Transverse colon (tissue), 4 donors: ENCODE data around the gene SPNS3. TPM values are rescaled to one million over a fixed set of nuclear protein-coding genes. Genes with fewer than 3 reads are reported as not detected.

Source experiments
- DNase-seq: peaks from one replicate; pipeline ENCODE4 v3.0.0-alpha.2; 2019
- H3K27ac ChIP-seq, 4 donors: fragments of 200-600 bp; sonication (generic); 2 replicates each; pipeline ENCODE4 v1.5.1; 2016 to 2018; ENCODE audit warnings: inconsistent platforms in 4 of 4
- H3K27me3 ChIP-seq: fragments of 200-600 bp; sonication (generic); 2 replicates; pipeline ENCODE4 v1.5.1; 2017; ENCODE audit warnings: inconsistent platforms
- H3K36me3 ChIP-seq, 4 donors: fragments of 200-600 bp; sonication (generic); 2 replicates each; pipeline ENCODE4 v1.5.1; 2017 to 2019; ENCODE audit warnings: inconsistent platforms in 4 of 4
- H3K4me1 ChIP-seq, 4 donors: fragments of 200-600 bp; sonication (generic); 2 replicates each; pipeline ENCODE4 v1.5.1; 2017 to 2020; ENCODE audit warnings: inconsistent platforms in 4 of 4
- H3K4me3 ChIP-seq, 4 donors: fragments of 200-600 bp; sonication (generic); 1 replicate in 1 of 4; 2 replicates in 3 of 4; pipeline versions ENCODE4 v1.5.1 to v1.6.1; 2017 to 2019; ENCODE audit warnings: inconsistent platforms in 4 of 4
- H3K9me3 ChIP-seq, 2 donors: fragments of 200-600 bp; sonication (generic); 2 replicates each; pipeline ENCODE4 v1.5.1; 2017 to 2019; ENCODE audit warnings: inconsistent platforms in 2 of 2
- CTCF ChIP-seq, 5 experiments: fragments of 200-600 bp in 3 of 5; fragments of 450-650 bp in 2 of 5; sonication (generic) in 3 of 5; IDR thresholded peaks; 1 replicate in 2 of 5; 2 replicates in 3 of 5; pipeline ENCODE4 v1.5.1; 2016 to 2017; ENCODE audit warnings: antibody characterized with exemption in 5 of 5, inconsistent platforms in 3 of 5, mild to moderate bottlenecking in 2 of 5, moderate library complexity in 1 of 5
- EP300 ChIP-seq: sonication (generic); formaldehyde crosslinking; IDR thresholded peaks from one replicate; pipeline ENCODE4 v1.6.1; 2017; ENCODE audit warnings: antibody characterized with exemption, low read depth
- POLR2A ChIP-seq: fragments of 450-650 bp; IDR thresholded peaks from one replicate; pipeline ENCODE4 v1.6.1; 2016; ENCODE audit warnings: antibody characterized with exemption, mild to moderate bottlenecking, moderate library complexity
- POLR2AphosphoS5 ChIP-seq, 3 donors: sonication (generic); formaldehyde crosslinking; IDR thresholded peaks; one replicate each; pipeline ENCODE4 v1.6.1; 2016; ENCODE audit warnings: antibody characterized with exemption in 3 of 3
- WGBS, 2 donors: methylation state at CpG; one replicate each; pipeline ENCODE4 v1.1.5; 2018; ENCODE audit warnings: low coverage in 1 of 2; 5-methylcytosine and 5-hydroxymethylcytosine counted together
- in situ Hi-C, 4 donors: fragments of 200-750 bp; cut with MboI; loops; one replicate each; pipeline versions ENCODE4 v1.15.0 to v1.15.1; 2017; ENCODE audit warnings: low sequenced_read_pairs in 3 of 4, low pct_ligation_motif_present in 1 of 4, low pct_unique_long_range_greater_than_20kb in 1 of 4
- intact Hi-C: fragments of 100-400 bp; cut with DNase I; formaldehyde crosslinking; loops from one replicate; pipeline ENCODE4 v1.15.1; 2023; ENCODE audit warnings: low total_unique reads
- total RNA-seq, 4 donors: library from RNA; depleted of rRNA; stranded (reverse); fragments of >200 nt; gene quantifications; one replicate each; pipeline ENCODE4 v1.1.0, GENCODE V29; 2016

Gene SPNS3
- total RNA-seq, 4 donors from 2014 or later, result not detected

GRCh38 chr17:4500191-4500571 is 66.4 kb downstream of the SPNS3 start:
- intact Hi-C loops, result no loop called here
- DNase-seq, result no peak
- Histone ChIP-seq H3K27ac (peak overlapping the region in 3 of 4 donors; percentile 18 to 34 (median 33)), H3K9me3 (no peaks in the 10 kb centered on the region), H3K36me3 (no peaks in the 10 kb centered on the region), H3K4me1 (peaks cover 12 to 22% (median 19%) of the 10 kb centered on the region in 4 donors), H3K4me3 (peak overlapping the region in 3 of 4 donors; percentile 31 to 38 (median 32)), H3K27me3 (peaks cover 55% of the 10 kb centered on the region)
- TF ChIP-seq POLR2AphosphoS5 (IDR thresholded peaks at IDR 0.05) (no peak), POLR2A (no peak), CTCF (IDR thresholded peaks at IDR 0.05) (no peak), EP300 (no peak)
- in situ Hi-C loops, result no loop called here
- WGBS, 2 donors, result 18 to 28% methylated on average over 2 to 7 of the region's 7 CpGs

- intact Hi-C loops, result no loop called here
- WGBS, 2 donors, result 20 to 23% methylated on average over 1 to 3 of the region's 3 CpGs
- peaks cover 55% of the 10 kb centered on the region for H3K27me3 ChIP-seq
Observed at GRCh38 chr17:4501295-4501949, 67.7 kb downstream of the SPNS3 start.

GRCh38 chr17:4502466-4503154 is 68.9 kb downstream of the SPNS3 start:
- Histone ChIP-seq H3K4me3 (no peak overlapping the region), H3K9me3 (no peaks in the 10 kb centered on the region), H3K27ac (no peak overlapping the region), H3K27me3 (peaks cover 55% of the 10 kb centered on the region), H3K4me1 (peaks cover 12 to 22% (median 19%) of the 10 kb centered on the region in 4 donors), H3K36me3 (no peaks in the 10 kb centered on the region)
- TF ChIP-seq EP300 (no peak), CTCF (IDR thresholded peaks at IDR 0.05) (no peak), POLR2AphosphoS5 (IDR thresholded peaks at IDR 0.05) (no peak), POLR2A (no peak)
- 78 to 85% methylated on average over 7 to 18 of the region's 18 CpGs for WGBS, 2 donors
- intact Hi-C loops, result no loop called here
- in situ Hi-C loops, result no loop called here
- DNase-seq, result no peak

More at GRCh38 chr17:4501295-4501949, 67.7 kb downstream of the SPNS3 start:
- Histone ChIP-seq H3K4me3 (no peak overlapping the region), H3K27ac (no peak overlapping the region), H3K36me3 (no peaks in the 10 kb centered on the region), H3K4me1 (peaks cover 12 to 22% (median 19%) of the 10 kb centered on the region in 4 donors), H3K9me3 (no peaks in the 10 kb centered on the region)
- in situ Hi-C loops, result no loop called here
- DNase-seq, result no peak
- TF ChIP-seq POLR2A, result no peak
- TF ChIP-seq CTCF (IDR thresholded peaks at IDR 0.05), result no peak
- no peak for TF ChIP-seq EP300
- no peak for TF ChIP-seq POLR2AphosphoS5 (IDR thresholded peaks at IDR 0.05)

GRCh38 chr17:4503283-4504025 is 69.7 kb downstream of the SPNS3 start:
- no peak for DNase-seq
- Histone ChIP-seq H3K9me3 (no peaks in the 10 kb centered on the region), H3K36me3 (no peaks in the 10 kb centered on the region), H3K4me3 (no peak overlapping the region), H3K27me3 (peaks cover 49% of the 10 kb centered on the region), H3K27ac (no peak overlapping the region), H3K4me1 (peaks cover 12 to 17% (median 14%) of the 10 kb centered on the region in 4 donors)
- 86% methylated on average over 4 of the region's 4 CpGs; no CpG with 5 or more reads in 1 of the 2 donors for WGBS, 2 donors
- in situ Hi-C loops, result no loop called here
- TF ChIP-seq POLR2A (no peak), CTCF (IDR thresholded peaks at IDR 0.05) (no peak), POLR2AphosphoS5 (IDR thresholded peaks at IDR 0.05) (no peak), EP300 (no peak)
- intact Hi-C loops, result no loop called here
